ENCODE data around the gene PHF20.

The PHF20 gene

DNA sequence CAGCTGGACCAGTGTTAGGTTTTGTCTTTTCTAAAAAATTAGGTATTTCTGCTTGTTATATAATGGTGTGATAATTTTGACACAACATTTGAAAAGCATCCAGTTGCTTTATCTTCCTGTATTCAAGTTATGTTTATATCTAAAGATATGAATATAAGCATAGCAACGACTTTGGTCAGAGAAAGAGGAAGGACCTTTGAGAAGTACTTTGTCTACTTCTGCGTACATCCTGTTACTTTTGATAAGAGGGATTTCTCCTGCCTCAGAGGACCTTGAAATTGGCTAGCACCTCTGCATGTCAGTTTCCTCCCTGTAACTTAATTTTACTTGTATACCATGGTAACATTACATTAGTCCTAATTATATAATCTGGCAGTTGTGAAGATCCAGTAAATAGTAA lies 24.8 kb downstream of the PHF20 start:
- TF ChIP-seq, protein P1, sequence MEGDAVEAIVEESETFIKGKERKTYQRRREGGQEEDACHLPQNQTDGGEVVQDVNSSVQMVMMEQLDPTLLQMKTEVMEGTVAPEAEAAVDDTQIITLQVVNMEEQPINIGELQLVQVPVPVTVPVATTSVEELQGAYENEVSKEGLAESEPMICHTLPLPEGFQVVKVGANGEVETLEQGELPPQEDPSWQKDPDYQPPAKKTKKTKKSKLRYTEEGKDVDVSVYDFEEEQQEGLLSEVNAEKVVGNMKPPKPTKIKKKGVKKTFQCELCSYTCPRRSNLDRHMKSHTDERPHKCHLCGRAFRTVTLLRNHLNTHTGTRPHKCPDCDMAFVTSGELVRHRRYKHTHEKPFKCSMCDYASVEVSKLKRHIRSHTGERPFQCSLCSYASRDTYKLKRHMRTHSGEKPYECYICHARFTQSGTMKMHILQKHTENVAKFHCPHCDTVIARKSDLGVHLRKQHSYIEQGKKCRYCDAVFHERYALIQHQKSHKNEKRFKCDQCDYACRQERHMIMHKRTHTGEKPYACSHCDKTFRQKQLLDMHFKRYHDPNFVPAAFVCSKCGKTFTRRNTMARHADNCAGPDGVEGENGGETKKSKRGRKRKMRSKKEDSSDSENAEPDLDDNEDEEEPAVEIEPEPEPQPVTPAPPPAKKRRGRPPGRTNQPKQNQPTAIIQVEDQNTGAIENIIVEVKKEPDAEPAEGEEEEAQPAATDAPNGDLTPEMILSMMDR (IDR thresholded peaks at IDR 0.05; ENCODE audit: borderline replicate concordance, insufficient read depth, low read depth, low read length): no peak
- no peak overlapping the region for H3K4me3 ChIP-seq (ENCODE audit: low read depth, low read length)

DNA sequence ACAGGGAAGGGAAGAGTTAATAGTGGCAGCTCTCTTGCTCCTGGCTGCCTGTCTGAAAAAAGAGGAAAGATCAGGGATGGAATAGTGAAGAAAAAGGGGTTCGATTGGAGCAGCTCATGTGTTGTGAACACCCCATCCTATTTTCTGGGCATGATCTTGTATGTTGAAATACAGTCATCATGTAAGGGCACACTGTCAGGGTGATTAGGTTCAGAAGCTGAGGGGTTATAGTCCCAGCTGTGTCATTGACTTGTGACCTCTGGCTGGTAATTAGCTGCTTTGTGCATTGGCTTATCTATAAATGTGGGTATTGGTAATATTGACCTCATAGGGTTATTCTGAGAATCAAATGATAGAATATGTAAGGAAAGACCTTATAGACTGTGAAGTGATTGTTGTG lies 30.1 kb downstream of the PHF20 start:
- H3K4me3 ChIP-seq (ENCODE audit: low read depth, low read length): no peak overlapping the region
- TF ChIP-seq, protein P1 (IDR thresholded peaks at IDR 0.05; ENCODE audit: borderline replicate concordance, insufficient read depth, low read depth, low read length): no peak

DNA sequence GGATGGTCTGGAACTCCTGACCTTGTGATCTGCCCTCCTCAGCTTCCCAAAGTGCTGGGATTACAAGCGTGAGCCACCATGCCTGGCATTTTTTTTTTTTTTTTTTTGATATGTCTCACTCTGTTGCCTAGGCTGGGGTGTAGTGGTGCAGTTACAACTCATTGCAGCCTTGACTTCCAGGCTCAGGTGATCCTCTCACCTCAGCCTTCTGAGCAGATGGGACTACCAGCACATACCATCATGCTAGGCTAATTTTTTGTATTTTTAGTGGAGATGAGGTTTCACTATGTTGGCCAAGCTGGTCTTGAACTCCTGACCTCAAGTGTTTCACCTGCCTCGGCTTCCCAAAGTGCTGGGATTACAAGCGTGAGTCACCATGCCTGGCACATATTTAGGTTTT lies 34.3 kb downstream of the PHF20 start:
- TF ChIP-seq, protein P1 (IDR thresholded peaks at IDR 0.05; ENCODE audit: borderline replicate concordance, insufficient read depth, low read depth, low read length): no peak
- H3K4me3 ChIP-seq (ENCODE audit: low read depth, low read length): no peak overlapping the region

DNA sequence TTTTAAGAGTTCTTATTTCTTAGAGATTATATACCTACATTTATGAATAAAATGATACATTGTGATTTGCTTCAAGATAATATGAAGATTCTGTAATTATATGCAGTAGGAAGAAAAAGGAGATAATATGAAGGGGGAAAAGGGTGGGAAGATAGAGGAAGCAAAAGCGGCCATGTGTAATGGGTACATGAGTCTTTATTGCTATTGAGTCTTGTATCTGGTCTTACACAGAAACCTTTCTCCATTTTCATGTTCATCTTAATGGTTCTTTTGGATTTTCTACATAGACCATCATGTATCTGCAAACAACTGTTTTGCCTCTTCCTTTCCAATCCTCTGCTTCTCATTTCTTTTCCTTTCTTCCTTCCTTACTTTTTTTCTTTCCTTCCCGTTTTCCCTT lies 36.1 kb downstream of the PHF20 start:
- no peak overlapping the region for H3K4me3 ChIP-seq (ENCODE audit: low read depth, low read length)
- TF ChIP-seq, protein P1 (IDR thresholded peaks at IDR 0.05; ENCODE audit: borderline replicate concordance, insufficient read depth, low read depth, low read length): no peak

DNA sequence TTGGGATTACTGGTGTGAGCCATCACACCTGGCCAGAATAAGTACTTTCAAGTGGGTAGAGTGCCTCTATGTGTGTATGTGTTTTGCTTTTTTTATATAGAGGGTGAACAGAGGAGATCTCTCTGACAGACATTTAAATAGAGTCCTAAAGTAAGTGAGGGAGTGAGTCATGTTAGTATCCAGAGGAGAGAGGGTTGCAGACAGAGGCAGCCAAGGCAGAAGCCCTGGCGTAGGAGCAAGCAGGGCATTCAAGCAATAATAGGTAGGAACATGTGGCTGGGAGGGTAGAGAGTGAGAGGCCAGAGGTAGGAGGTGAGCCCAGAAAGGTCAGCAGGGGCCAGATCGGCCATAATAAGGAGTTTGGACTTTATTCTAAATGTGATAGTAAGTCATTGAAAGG lies 48.9 kb downstream of the PHF20 start:
- TF ChIP-seq, protein P1 (IDR thresholded peaks at IDR 0.05; ENCODE audit: borderline replicate concordance, insufficient read depth, low read depth, low read length): no peak
- no peak overlapping the region for H3K4me3 ChIP-seq (ENCODE audit: low read depth, low read length)

DNA sequence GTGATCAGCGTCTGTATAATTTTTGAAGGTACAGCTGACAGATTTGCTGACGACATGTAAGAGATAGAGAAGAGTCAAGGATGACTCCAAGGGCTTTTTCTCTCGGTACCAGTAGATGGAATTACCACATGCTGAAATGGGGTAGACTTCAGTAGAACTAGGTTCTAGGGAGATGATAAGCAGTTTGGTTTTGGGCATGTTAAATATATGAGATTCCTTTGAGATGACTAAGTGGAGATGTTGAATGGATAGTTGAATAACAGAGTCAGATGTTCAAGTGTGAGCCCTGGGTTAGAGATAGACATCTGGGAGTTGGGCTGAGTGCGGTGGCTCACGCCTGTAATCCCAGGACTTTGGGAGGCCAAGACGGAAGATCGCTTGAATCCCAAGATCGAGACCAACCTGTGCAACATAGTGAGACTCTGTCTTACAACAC lies 50.0 kb downstream of the PHF20 start:
- no peak overlapping the region for H3K4me3 ChIP-seq (ENCODE audit: low read depth, low read length)
- TF ChIP-seq, protein P1 (IDR thresholded peaks at IDR 0.05; ENCODE audit: borderline replicate concordance, insufficient read depth, low read depth, low read length): no peak

DNA sequence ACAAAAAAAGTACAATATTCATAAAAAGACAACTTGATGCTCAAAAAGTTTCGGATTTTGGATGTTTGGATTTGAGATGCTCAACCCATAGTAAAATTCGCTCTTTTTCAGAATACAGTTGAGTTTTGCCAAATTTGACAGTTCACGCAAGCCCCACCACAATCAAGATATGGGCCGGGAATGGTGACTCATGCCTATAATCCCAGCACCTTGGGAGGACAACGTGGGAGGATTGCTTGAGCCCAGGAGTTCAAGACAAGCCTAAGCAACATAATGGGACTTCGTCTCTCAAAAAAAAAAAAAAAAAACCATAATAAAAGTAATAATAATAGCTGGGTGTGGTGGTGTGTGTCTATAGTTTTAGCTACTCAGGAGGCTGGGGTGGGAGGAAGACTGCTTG lies 51.3 kb downstream of the PHF20 start:
- TF ChIP-seq, protein P1 (IDR thresholded peaks at IDR 0.05; ENCODE audit: borderline replicate concordance, insufficient read depth, low read depth, low read length): no peak
- H3K4me3 ChIP-seq (ENCODE audit: low read depth, low read length): no peak overlapping the region
